Measurements from ENCODE around the gene PLD1. TPM values are rescaled to one million over a fixed set of nuclear protein-coding genes. Genes with fewer than 3 reads are reported as not detected.
A peak's percentile ranks its signal among the peaks of the same experiment; 100 is the strongest.

The PLD1 gene
- total RNA-seq, 2 donors from 2014 or later, result 0.32 to 0.89 TPM

DNA sequence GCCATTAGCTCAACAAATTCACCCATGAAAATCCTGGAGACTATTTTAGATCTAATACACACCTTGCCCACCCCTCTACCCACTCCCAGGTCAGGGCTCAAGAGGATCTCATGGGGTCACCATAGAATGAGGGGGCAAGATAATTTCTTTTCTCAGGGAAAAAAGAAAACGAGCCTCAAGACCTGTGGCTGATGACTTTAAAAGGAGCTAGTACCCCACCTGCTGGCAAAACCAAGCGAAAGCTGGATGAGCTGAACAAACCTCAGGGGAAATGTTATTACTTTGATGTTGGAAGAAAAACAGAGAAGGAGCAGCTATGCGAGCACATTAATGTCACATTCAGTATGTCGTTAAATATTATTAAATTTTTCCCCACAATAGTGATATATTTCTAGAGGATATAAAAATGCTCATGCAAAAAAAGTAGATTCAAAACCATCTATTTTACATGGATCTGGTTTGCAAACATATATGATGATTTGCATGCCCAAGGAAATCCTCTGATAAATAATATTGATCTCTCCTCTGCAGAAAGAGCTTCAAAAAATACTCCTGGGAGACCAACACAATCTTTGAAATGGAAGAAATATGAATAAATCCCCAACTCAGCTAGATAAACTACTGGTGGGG, 37.7 kb downstream of the PLD1 start:
- no peaks in the 10 kb centered on the region for H3K36me3 Mint-ChIP-seq
- no peak overlapping the region for H3K27ac Mint-ChIP-seq
- no peaks in the 10 kb centered on the region for H3K9me3 Mint-ChIP-seq
- DNase-seq (ENCODE audit: low spot score in 2 of 2) (peak in 1 of 2 donors; percentile 51), ATAC-seq (peak in 1 of 2 donors; percentile 52)

DNA sequence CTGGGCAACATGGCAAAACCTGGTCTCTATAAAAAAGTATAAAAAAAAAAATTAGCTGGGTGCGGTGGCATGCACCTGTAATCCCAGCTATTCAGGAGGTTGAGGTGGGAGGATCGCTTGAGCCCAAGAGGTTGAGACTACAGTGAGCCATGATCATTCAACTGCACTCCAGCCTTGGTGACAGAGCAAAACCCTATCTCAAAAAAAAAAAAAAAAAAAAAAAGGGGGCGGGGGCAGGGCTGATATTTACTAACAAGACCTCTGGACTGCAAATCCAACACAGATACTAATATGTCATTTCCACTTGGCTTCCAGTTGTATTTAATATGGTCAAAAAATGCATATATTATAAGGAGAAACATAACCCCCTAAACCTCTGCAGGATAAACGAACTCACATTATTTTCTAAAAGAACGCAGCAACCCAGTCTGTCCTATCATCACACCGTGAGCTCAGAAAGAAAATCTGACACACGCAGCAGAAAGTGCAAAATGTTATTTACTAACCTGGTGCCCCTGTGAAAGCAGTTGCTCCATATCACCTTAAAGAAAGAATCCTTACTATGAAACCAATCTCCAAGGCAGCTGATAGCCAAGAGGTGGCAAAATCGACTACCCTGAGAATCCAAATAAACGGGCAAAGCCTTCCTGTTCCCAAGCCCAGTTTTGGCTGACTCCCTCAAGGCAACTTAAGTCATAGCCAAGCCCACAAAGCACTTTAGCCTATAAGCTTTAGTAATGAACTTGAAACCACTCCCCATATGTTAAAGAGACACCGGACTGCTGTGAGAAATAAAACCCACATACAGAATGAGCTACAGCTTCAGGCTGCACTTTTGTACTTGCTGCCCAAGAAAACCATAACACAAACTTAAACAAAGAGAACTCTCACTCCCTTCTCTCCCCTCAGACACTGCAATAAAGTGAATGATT, 39.3 kb downstream of the PLD1 start:
- no peak for DNase-seq (ENCODE audit: low spot score in 2 of 2)
- ATAC-seq, result peak in 1 of 2 donors; percentile 64
- Mint-ChIP-seq H3K9me3 (no peaks in the 10 kb centered on the region), H3K27ac (no peak overlapping the region), H3K36me3 (no peaks in the 10 kb centered on the region)

DNA sequence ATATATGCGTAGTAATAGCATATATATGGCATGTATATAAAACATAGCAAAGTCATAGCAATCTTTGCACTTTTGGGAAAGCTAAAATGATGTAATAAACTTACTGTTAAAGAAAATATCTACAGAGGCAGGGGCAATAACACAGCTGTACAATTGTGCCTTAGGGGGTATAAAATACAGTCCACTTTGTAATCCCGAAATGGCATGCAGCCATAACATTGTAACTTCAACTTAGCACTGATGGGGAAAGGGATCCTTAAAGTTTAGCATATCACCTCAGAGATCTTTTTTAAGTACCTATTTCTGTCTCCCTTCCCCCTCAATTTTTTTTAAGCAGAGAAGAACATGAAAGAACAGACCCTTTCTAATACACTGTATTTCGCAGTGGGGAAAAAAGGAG, 40.8 kb downstream of the PLD1 start:
- H3K9me3 Mint-ChIP-seq, result no peaks in the 10 kb centered on the region
- ATAC-seq, result no peak
- no peak for DNase-seq (ENCODE audit: low spot score in 2 of 2)
- no peaks in the 10 kb centered on the region for H3K36me3 Mint-ChIP-seq
- H3K27ac Mint-ChIP-seq, result no peak overlapping the region

DNA sequence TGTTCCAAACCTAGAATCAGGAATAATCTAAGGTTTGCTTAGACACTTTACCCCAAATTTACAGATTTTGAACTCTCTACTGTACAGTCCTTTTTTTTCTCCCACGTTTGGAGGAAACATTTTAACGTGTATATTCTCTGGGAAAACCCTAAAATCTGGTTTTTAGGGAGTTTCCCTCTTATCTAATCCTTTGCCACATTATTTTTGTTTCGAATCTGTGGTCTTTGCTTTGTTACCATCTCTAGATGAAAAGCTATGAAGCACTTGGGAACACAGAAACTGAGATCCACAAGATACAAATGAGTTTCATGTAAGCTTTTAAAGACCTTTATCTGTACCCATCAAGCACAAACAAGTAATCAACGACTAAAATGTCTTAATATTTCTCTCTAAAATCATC, 41.3 kb downstream of the PLD1 start:
- ATAC-seq (no peak), DNase-seq (ENCODE audit: low spot score in 2 of 2) (no peak)
- Mint-ChIP-seq H3K27ac (no peak overlapping the region), H3K36me3 (no peaks in the 10 kb centered on the region), H3K9me3 (no peaks in the 10 kb centered on the region)

DNA sequence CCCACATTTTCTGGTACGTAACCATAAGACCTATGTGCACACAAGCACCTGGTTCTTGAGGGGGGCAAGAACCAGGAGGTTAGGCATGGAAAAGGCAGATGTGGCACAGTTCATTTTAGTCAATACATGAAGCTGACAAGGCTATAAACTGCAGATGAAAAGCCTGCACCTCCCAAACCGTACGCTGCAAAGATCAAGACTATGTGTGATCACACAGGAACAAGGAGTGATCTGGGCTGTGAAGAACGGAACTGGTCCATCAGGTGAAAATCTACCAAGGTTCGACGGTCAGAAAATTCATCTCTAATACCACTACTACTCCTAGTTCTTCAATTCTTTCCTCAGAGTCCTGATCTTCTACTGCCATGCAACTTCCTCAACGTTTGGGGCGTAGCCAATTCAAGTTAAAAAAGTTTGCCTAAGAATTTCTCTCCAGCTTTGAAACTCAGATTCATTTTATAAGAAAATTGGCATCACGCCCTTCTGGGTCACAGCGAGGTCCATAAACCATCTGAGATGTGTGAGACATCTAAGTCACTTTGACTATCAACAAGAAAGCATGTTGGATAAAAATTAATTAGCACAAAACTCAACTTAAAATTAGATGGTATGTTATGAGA, 41.9 kb downstream of the PLD1 start:
- H3K9me3 Mint-ChIP-seq, result no peaks in the 10 kb centered on the region
- H3K27ac Mint-ChIP-seq, result no peak overlapping the region
- ATAC-seq (no peak), DNase-seq (ENCODE audit: low spot score in 2 of 2) (no peak)
- H3K36me3 Mint-ChIP-seq, result no peaks in the 10 kb centered on the region

DNA sequence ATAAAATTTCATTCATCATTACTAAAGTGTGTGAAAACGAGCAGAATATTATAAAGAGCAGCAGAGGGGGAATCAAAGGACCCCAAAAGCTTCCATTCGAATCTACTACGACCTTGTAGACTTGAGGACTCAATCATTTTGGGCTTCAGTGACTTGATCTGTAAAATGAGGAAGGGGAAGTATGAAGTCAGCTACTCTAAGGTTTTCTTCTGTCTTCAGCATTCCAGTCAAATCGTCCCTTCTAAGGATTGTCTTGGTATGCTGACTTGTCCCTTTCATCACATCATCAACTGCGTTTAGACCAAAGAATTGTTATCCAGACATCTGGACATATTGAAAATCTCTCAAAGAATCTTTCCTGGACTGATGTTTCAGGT, 44.8 kb downstream of the PLD1 start:
- DNase-seq (ENCODE audit: low spot score in 2 of 2) (no peak), ATAC-seq (no peak)
- H3K27ac Mint-ChIP-seq, result no peak overlapping the region
- no peaks in the 10 kb centered on the region for H3K9me3 Mint-ChIP-seq
- no peaks in the 10 kb centered on the region for H3K36me3 Mint-ChIP-seq

DNA sequence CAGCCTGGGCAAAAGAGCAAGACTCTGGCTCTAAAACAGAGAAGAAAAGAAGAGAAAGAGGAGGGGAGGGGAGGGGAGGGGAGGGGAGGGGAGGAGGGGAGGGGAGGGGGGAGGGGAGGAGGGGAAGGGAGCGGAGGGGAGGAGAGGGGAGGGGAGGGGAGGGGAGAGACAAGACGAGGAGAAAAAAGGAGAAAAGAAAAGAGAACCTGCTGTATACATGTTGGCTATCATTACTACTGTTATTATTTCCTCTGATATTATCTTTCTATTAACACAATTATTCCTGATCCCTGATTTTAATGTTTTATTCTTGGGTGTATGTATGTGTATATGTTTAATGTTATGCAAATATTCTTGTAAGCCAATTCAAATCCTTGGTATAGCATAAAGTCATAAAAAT, 46.9 kb downstream of the PLD1 start:
- H3K27ac Mint-ChIP-seq, result no peak overlapping the region
- ATAC-seq (no peak), DNase-seq (ENCODE audit: low spot score in 2 of 2) (no peak)
- H3K36me3 Mint-ChIP-seq, result no peaks in the 10 kb centered on the region
- H3K9me3 Mint-ChIP-seq, result no peaks in the 10 kb centered on the region

DNA sequence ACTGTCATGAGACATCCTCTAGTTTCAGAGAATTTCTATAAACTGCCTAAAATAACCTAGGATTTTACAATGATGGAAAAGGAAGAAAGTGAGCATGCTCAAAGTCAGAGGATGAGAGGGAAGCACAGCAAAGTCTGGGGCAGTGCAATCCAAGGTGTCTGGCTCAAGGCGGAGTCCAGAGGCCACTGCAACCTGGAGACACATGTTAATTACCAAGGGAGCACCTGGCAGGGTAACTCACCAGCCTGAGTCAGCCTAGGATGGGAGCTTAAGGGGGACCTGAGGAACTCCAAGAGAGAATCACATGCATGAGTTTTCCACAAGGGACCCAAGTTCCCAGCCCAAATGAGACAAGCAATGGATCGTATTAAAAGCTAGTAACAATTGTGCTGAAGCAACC, 49.8 kb downstream of the PLD1 start:
- ATAC-seq, result no peak
- no peak overlapping the region for H3K27ac Mint-ChIP-seq
- no peaks in the 10 kb centered on the region for H3K36me3 Mint-ChIP-seq
- no peak for DNase-seq (ENCODE audit: low spot score in 2 of 2)
- H3K9me3 Mint-ChIP-seq, result no peaks in the 10 kb centered on the region

DNA sequence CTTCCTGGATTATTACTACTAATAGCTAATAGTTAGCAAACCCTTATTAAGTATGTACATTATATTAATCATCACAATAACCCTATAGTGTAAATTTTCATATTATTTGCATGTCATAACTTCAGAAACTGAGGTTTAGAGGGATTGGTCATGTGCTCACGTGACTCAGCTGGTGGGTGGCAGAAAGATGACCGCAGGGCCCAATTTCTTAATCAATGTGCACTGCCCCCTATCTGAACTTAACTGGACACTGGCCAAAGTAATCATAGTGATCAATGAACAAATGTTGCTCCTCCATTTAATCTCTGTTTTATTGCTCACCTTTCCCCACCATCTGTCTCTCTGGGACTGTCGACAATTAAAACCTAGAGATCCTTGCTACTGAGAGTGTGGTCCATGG, 52.2 kb downstream of the PLD1 start:
- no peaks in the 10 kb centered on the region for H3K9me3 Mint-ChIP-seq
- DNase-seq (ENCODE audit: low spot score in 2 of 2) (no peak), ATAC-seq (no peak)
- no peaks in the 10 kb centered on the region for H3K36me3 Mint-ChIP-seq
- H3K27ac Mint-ChIP-seq, result no peak overlapping the region

DNA sequence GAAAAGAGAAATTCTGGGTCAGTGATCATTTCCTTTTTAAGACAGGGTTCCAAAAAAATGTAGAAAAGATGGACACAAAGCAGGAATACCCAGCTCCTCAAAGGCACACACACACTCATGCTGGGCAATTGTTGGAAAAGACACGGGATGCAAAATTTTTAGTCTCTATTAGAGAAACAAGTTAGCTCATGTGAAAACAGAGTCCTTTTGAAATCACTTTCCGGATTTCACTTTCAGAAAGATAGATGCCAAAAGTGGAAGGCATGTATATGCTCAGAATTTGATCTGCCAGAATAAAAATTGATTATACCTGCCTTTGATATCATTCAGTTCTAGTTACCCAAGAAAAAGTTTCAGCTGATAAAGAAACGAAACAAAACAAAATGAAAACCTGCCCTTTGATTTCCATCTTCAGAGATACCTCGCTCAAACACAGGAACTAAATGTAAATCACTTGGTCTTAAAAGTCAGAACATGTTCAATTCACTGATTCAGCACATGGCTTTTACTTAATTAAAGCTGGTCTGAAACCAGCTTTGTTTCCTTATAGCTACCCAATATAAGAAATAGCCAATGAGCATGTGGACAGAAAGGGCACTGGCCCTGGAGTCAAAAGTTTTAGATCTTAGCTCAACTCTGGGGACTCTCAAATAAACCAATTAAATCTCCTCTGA, 52.8 kb downstream of the PLD1 start:
- ATAC-seq, result no peak
- H3K27ac Mint-ChIP-seq, result no peak overlapping the region

DNA sequence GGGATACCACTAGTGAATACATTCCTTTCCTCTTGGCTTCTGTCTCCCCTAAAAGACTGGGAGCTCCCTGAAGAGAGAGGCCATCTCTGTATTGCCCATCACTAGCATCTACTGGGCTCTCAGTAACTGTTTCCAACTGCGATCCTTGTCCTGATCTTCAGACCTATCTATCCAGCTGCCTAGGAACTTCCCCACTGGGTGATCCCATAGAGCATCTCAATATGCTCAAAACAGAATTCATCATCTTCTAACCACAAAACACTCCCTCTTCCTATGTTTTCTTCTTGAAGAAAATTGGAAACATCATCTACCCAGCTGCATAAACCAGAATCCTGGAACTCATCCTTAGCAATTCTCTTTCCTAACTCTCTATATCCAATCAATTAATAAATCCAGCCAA, 54.6 kb downstream of the PLD1 start:
- H3K27ac Mint-ChIP-seq, result no peak overlapping the region
- H3K9me3 Mint-ChIP-seq, result no peaks in the 10 kb centered on the region
- no peaks in the 10 kb centered on the region for H3K36me3 Mint-ChIP-seq
- ATAC-seq (no peak), DNase-seq (ENCODE audit: low spot score in 2 of 2) (no peak)

More for the DNA sequence above, 52.8 kb downstream of the PLD1 start:
- DNase-seq (ENCODE audit: low spot score in 2 of 2), result no peak
- Mint-ChIP-seq H3K9me3 (no peaks in the 10 kb centered on the region), H3K36me3 (no peaks in the 10 kb centered on the region)

DNA sequence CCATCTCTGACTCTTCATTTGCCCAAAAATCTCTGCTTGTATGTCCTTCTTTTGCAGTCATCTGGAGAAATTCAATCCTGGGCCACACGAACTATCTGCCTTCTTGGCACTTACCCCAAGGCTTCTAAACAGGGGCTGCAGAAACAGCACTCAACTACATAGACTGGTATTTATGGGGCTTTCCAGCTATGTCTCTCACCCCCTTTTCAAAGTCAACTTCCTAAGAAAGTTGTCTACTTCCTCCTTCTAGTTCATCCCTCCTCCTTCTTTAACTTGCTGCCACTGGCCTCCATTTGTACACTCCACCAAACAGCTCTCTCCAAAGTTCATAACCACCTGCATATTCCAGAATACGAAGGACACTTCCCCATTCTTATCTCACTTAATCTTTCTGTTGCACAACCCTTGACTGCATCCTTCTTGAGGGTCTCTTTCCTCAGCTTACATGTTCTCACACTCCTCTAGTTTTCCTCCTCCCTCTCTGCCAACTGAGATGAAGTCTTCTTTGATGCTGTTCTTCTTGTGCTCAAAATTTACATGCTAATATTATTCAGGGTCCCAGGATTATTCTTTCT, 55.2 kb downstream of the PLD1 start:
- no peaks in the 10 kb centered on the region for H3K9me3 Mint-ChIP-seq
- H3K36me3 Mint-ChIP-seq, result no peaks in the 10 kb centered on the region
- no peak for DNase-seq (ENCODE audit: low spot score in 2 of 2)
- ATAC-seq, result no peak
- H3K27ac Mint-ChIP-seq, result no peak overlapping the region

DNA sequence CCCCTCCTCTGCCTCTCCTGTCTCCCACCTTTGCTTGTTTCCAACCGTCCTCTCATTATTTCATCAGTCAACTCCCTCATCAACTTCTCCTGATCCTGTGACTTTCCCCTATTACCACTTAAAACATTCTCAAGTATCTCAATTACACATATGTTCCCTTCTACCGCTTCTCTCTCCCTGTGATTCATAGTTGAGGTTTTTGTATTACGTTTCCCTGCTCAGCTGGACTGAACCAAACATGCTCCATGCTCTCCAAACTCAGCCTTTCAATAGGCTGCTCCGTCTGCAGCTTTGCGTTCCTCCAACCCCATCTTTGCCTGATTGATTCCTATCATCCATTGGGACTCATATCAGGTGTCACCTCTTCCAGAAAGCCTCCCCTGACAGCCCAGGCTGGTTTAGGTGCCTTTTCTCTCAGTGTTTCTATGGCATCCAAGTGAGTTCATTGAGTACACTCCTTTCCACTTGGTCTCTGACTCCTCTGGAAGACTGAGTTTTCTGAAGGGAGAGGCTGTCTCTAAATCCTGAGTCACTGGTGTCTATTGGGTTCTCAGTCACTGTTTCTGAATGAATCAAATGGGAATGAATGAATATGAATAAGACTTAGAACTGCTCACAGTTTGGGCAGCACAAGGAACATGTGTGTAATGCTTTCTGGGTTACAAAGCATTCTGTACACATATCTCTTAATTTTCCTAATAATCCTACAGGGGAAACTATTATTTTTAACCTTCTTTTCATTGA, 56.4 kb downstream of the PLD1 start:
- peak; percentile 85 to 90 for ATAC-seq
- DNase-seq (ENCODE audit: low spot score in 2 of 2), result peak in 1 of 2 donors; percentile 10
- Mint-ChIP-seq H3K36me3 (no peaks in the 10 kb centered on the region), H3K9me3 (no peaks in the 10 kb centered on the region), H3K27ac (no peak overlapping the region)

DNA sequence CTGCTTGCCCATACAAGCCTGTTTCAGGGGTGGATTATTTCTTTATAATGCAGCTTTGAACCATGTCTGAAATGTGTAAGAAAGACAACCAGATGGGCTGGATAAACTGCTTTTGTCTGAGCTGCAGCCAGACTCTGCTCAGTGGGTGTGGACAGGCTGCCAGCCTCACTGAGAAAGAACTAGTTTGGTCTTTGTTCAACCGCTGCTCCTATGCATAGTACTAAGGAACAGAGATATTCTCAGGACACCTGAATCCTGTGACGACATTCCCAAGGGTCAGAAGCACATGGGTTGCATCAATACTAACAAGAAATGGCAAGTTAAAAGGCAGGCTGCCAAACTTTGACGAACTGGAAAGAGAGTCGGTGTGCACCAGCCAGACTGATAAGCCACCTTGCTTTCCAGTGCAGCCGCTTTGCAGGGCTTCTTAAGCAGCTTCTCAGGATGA, 57.2 kb downstream of the PLD1 start:
- ATAC-seq (peak in 1 of 2 donors; percentile 6), DNase-seq (ENCODE audit: low spot score in 2 of 2) (no peak)
- Mint-ChIP-seq H3K27ac (no peak overlapping the region), H3K9me3 (no peaks in the 10 kb centered on the region), H3K36me3 (no peaks in the 10 kb centered on the region)

DNA sequence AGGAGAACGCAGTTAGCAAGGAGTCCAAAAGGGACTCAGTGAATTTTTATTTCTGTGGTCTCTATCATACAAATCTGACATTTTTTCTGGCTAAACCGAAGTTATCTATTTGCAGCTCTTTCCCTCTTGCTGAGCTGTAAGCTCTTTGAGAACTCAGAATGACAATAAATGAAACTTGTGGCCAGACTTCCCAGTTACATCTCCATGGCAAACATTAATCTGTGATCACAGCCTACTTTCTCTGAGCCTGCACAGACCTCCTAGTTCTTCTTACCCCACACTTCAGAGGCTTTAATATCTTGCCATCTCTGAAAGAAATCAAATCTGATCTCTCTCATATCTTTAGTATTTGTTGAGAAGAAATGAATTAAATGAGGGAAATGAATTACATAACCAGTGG, 58.0 kb downstream of the PLD1 start:
- H3K27ac Mint-ChIP-seq, result no peak overlapping the region
- no peak for ATAC-seq
- no peaks in the 10 kb centered on the region for H3K9me3 Mint-ChIP-seq
- H3K36me3 Mint-ChIP-seq, result no peaks in the 10 kb centered on the region
- no peak for DNase-seq (ENCODE audit: low spot score in 2 of 2)

DNA sequence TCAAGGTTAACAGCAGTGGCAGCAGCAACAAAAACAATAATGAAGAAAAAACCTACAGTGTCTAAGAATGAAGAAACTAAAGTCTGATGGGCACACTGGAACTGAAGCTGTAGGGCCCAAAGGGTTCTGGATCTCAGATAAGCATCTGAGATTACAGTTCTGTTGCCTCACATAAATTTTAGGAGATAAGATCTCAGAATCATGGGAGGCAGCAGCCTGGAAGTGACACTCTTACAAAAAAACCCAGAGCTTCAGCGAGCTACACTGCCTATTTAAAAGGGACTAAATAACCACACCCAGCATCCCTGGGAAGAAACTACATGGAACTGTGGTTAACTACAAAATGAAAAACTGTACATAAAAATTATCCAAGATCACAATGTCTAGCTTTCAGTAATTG, 61.2 kb downstream of the PLD1 start:
- Mint-ChIP-seq H3K9me3 (no peaks in the 10 kb centered on the region), H3K27ac (no peak overlapping the region), H3K36me3 (no peaks in the 10 kb centered on the region)
- no peak for ATAC-seq
- DNase-seq (ENCODE audit: low spot score in 2 of 2), result no peak
